MG63 (cell line): ENCODE measurements around the gene ACER2. TPM values are rescaled to one million over a fixed set of nuclear protein-coding genes. Genes with fewer than 3 reads are reported as not detected.
"Not testable (repeated sequence)": the region's sequence is repeated elsewhere in the genome, so short reads cannot be mapped to it uniquely, and the experiment has no call there.

Experiments used
- DNase-seq: peaks from one replicate; pipeline ENCODE4 v3.0.0-alpha.2; 2020
- H3K27me3 ChIP-seq: fragments of 250-450 bp; sonication (Bioruptor Pico); 2 replicates; pipeline ENCODE4 v1.5.1; 2020; ENCODE audit warnings: mild to moderate bottlenecking, moderate library complexity
- H3K36me3 ChIP-seq: fragments of 250-450 bp; sonication (Bioruptor Pico); 2 replicates; pipeline ENCODE4 v1.5.1; 2020; ENCODE audit warnings: mild to moderate bottlenecking, moderate library complexity
- H3K4me3 ChIP-seq: fragments of 250-450 bp; sonication (Bioruptor Pico); 2 replicates; pipeline ENCODE4 v1.5.1; 2020; ENCODE audit warnings: mild to moderate bottlenecking, moderate library complexity
- H3K9me3 ChIP-seq: fragments of 250-450 bp; sonication (Bioruptor Pico); 2 replicates; pipeline ENCODE4 v1.5.1; 2020; ENCODE audit warnings: mild to moderate bottlenecking, moderate library complexity
- total RNA-seq: library from RNA; depleted of rRNA; stranded (reverse); fragments of >200 nt; shearing (Covaris generic); gene quantifications from 2 replicates; pipeline ENCODE4 v1.2.3, GENCODE V29; 2014; ENCODE audit warnings: low replicate concordance; rRNA removed

Gene ACER2
- 1.1 and 2.2 TPM in 2 replicates for total RNA-seq

DNA sequence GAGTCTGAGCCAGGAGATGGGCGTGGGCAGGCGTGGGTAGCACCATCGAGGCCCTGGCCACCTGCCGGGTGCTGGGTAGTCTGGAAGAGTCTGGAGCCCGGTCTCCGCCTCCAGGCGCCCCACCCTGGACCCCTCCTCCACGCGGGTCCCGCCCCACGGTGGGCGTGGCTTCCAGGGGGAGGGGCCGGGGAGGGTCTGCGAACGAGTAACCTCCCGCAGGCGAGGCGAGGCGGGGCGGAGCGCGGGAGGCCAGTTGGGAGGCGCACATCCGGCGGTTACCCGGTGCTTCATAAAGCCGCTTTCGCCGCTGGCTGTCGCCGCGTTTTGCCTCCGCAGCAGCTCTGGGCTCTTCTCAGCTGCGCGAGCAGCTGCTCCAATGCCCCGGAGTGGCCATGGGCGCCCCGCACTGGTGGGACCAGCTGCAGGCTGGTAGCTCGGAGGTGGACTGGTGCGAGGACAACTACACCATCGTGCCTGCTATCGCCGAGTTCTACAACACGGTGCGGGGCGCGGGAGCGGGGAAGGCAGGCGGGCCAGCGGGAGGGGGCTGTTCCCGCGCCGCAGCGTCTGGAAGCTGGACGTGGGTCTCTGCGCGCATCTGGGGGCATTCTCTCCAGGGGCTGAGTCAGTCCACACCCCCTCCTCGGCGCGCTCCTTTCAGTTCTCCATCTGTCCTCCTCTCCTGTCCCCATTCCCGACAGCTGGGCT lies at the start of gene ACER2:
Gene ACER2, plus strand, starts transcription at position 317 of the 708 bp plus-strand sequence. Its CDS starts 76 bp downstream, at position 393.
- DNase-seq: peak; percentile 97
- H3K9me3 ChIP-seq: no peaks in the 10 kb centered on the region
- H3K4me3 ChIP-seq: peak within 1 kb of the TSS; percentile 81
- H3K27me3 ChIP-seq: no peaks in the 10 kb centered on the region
- H3K36me3 ChIP-seq: no peaks in the 10 kb centered on the region

DNA sequence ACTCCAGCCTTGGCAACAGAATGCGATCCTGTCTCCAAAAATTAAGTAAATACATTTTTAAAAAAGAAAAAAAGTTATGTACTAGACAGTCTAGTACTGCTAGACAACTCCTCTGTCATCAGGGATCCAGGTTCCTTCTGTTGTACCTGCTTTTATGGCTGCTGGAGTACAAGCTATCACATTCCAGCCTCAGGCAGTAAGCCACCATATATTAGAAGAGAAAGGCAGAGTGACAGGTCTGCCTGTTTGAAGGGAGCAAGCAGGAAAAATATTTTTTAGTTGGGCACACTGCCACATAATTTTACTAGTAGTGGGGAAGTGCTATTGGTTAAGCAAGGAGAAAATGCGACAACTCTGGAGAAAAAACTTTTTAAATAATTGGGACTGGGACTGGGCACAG lies 39.7 kb upstream of the ACER2 start:
- Histone ChIP-seq H3K4me3 (no peak overlapping the region), H3K27me3 (no peaks in the 10 kb centered on the region), H3K36me3 (peaks cover 20% of the 10 kb centered on the region), H3K9me3 (no peaks in the 10 kb centered on the region)
- no peak for DNase-seq

DNA sequence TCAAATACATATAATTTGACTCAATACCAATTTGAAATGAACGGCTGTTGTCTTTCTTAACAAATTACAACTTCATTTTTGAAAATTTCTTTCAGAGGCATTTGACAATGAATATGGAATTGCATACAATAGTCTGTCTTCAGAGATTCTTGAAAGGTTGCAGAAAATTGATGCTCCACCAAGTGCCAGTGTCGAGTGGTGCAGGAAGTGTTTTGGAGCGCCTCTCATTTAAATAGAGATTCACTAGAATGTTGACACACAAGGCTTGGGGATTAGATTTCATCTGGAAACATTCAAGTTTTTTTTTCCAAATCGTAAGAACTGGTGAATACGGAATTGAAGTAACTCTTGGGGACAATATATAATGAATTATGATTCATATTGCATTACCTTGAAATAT lies 36.9 kb upstream of the ACER2 start:
- no peaks in the 10 kb centered on the region for H3K27me3 ChIP-seq
- H3K9me3 ChIP-seq: no peaks in the 10 kb centered on the region
- H3K36me3 ChIP-seq: peaks cover 43% of the 10 kb centered on the region
- H3K4me3 ChIP-seq: no peak overlapping the region
- DNase-seq: no peak

DNA sequence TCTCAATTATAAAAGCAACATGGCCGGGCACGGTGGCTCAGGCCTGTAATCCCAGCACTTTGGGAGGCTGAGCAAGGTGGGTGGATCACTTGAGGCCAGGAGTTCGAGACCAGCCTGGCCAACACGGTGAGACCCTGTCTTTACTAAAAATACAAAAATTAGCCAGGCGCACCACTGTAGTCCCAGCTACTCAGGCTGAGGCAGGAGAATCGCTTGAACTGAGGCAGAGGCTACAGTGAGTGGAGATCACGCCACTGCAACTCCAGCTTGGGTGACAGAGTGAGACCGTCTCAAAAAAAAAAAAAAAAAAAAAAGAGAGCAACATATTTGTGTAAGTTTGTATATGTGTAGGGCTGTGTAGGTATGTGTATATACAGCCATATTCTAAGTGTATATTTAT lies 36.2 kb upstream of the ACER2 start:
- H3K36me3 ChIP-seq: peaks cover 47% of the 10 kb centered on the region

DNA sequence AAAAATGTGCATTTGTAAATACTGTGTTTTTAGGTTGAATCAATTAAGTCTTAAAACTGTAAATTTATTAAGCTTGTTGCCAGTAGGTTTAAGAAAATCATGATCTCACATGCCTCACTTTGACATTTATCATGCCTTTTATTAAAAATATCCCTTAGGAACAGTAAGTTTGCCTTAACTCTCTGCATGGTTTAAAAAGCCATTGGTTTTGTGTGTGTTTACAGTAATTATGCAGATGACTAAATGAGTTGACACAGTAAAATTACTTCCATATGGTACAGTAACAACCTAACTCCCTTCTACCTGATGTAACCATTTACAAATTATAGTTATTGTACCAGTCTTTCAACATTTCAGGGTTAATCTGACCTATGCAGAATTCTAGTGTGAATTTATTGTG lies 35.3 kb upstream of the ACER2 start:
- Histone ChIP-seq H3K4me3 (no peak overlapping the region), H3K27me3 (no peaks in the 10 kb centered on the region), H3K9me3 (no peaks in the 10 kb centered on the region), H3K36me3 (peaks cover 56% of the 10 kb centered on the region)
- DNase-seq: no peak

More for the DNA sequence above, 36.2 kb upstream of the ACER2 start:
- H3K9me3 ChIP-seq: no peaks in the 10 kb centered on the region
- no peaks in the 10 kb centered on the region for H3K27me3 ChIP-seq
- H3K4me3 ChIP-seq: no peak overlapping the region
- no peak for DNase-seq

DNA sequence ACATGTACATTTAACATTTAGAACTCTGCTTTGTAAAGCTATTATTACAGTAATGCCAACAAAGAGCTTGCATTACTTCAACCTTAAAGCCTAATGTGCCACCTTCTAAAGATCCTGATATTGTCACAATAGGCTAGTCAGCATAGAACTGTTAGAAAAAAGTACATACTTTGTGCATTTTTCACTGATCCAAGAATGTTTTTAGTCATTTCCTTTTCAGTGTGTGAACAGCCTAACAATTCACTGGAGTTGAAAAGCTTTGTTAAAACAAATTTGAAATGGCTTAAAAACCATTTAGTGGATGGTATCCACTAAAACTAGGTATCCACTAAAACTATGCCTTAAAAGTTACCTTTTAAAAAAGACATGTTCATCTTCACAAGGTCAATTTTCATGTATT lies 33.3 kb upstream of the ACER2 start:
- Histone ChIP-seq H3K27me3 (no peaks in the 10 kb centered on the region), H3K4me3 (no peak overlapping the region), H3K36me3 (peaks cover 70% of the 10 kb centered on the region), H3K9me3 (no peaks in the 10 kb centered on the region)
- no peak for DNase-seq

DNA sequence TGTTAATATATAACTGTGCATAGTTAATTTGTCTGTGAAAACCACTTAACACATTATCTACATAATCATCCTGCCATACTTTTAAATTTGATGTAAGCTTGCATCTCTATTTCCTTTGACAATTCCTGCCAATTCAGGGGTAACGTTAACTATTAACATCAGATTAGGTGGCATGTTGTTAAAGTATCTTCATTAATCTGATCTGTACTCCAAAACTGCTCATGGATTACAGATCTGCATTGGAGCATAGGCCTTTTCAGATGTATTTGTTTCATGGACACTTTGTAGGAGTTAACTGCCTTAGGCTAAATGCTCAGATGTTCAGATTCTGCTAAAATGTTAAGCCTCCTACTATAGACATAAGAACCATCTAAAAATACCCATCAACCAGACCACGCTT lies 31.9 kb upstream of the ACER2 start:
- H3K27me3 ChIP-seq: no peaks in the 10 kb centered on the region
- no peak for DNase-seq
- H3K9me3 ChIP-seq: no peaks in the 10 kb centered on the region
- H3K4me3 ChIP-seq: peak overlapping the region; percentile 90
- H3K36me3 ChIP-seq: peaks cover 70% of the 10 kb centered on the region

DNA sequence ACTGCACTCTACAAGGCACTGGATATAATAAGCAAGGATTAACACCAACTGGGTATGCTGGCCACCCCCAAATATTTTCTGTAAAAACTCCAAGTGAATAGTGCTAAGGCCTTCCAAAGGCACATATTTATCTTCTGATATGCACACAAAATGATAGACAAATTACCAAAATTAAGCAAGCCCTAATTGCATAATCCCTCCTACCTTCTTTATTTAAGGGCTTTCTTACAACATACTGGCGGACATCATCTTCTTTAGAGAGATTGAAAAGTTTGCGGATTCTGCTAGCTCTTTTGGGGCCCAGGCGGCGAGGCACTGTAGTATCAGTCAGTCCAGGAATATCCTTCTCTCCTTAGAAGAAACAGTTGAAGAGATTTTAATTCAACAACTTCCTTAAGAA lies 30.6 kb upstream of the ACER2 start:
- Histone ChIP-seq H3K27me3 (no peaks in the 10 kb centered on the region), H3K36me3 (peaks cover 68% of the 10 kb centered on the region), H3K9me3 (no peaks in the 10 kb centered on the region), H3K4me3 (peak overlapping the region; percentile 90)
- DNase-seq: no peak

DNA sequence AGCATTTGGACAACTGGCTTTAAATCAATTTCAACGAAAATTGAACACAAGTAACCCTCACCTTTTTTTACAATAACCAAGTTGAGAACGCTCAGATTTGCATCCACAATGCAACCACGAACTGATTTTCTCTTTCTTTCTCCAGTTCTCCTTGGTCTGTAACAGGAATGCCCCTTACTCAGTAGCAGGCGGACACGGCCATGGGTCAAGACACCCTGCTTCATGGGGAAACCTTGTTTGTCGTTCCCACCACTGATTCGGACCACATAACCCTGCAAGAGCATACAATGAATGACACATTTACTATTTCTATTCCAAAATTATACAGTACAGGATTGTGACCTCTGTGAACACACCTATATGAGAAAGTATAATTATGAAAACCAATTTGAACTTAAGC lies 30.2 kb upstream of the ACER2 start:
- Histone ChIP-seq H3K36me3 (peaks cover 63% of the 10 kb centered on the region), H3K9me3 (no peaks in the 10 kb centered on the region), H3K4me3 (peak overlapping the region; percentile 90), H3K27me3 (no peaks in the 10 kb centered on the region)
- no peak for DNase-seq

DNA sequence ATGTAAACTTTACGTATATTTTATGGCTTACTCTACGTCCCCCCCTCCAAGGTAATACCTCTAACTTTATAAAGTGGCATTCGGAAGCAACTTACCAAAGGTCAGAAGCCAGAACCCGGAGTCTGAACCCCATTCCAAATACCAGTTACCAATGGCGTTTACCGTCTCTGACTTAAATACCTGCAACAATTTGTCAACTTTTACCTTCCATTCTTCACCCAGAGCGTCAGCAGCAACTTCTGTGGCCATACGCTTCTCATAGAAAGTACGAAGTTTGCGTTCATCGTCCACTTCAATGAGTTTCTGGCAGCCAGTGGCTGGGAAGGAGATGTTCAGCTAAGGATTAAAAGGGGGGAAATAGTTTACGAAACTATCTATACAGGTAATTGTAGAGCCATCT lies 29.5 kb upstream of the ACER2 start:
- H3K27me3 ChIP-seq: no peaks in the 10 kb centered on the region
- no peak for DNase-seq
- H3K9me3 ChIP-seq: no peaks in the 10 kb centered on the region
- H3K36me3 ChIP-seq: peaks cover 57% of the 10 kb centered on the region
- peak overlapping the region; percentile 90 for H3K4me3 ChIP-seq

DNA sequence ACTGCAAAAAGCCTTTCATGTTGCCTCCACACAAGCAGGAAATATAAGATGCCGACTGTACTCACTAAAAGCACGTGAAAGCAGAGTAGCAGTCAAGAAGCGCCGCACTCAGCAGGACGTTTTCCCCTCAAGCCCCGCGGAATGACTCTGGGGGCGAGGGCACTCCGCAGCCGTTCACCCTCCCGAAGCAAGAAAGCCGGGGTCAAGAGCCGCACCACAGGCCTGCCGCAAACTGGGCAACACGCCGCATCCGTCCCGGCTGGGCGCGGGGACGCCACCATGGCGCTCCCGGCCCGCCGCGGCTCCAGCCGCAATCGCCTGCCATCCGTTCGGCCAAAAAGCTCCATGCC lies 29.1 kb upstream of the ACER2 start:
- peak; percentile 47 for DNase-seq
- Histone ChIP-seq H3K27me3 (no peaks in the 10 kb centered on the region), H3K36me3 (peaks cover 53% of the 10 kb centered on the region), H3K4me3 (peak overlapping the region; percentile 90), H3K9me3 (no peaks in the 10 kb centered on the region)

DNA sequence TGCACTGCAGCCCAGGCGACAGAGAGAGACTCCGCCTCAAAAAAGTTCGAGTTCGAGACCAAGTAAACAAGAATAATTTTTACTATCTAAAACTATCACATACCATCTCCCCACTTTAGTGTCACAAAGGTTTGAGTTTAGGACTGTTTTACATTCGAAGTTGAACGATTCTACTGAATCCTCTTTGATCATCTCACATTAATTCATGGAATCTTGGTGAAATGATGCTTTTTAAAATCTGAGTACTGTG lies 28.1 kb upstream of the ACER2 start:
- peak overlapping the region; percentile 90 for H3K4me3 ChIP-seq
- H3K27me3 ChIP-seq: no peaks in the 10 kb centered on the region
- H3K36me3 ChIP-seq: peaks cover 42% of the 10 kb centered on the region
- no peak for DNase-seq
- no peaks in the 10 kb centered on the region for H3K9me3 ChIP-seq

DNA sequence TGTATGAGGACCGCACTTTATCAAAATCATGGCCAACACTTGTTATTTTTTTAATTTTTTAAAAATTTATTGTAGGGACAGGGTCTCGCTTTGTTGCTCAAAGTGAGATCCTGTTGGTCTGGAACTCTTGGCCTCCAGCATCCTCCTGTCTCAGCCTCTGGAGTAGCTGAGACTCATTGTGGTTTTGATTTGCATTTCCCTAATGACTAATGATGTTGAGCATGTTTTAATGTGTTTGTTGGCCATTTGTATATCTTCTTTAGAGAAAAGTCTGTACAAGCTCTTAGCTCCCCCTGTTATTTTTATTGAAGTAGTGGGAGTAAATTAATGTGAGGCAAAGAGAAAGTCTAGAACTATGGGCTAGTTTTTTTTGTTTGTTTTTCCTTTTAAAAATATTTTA lies 27.2 kb upstream of the ACER2 start:
- Histone ChIP-seq H3K4me3 (no peak overlapping the region), H3K36me3 (peaks cover 33% of the 10 kb centered on the region), H3K9me3 (no peaks in the 10 kb centered on the region), H3K27me3 (no peaks in the 10 kb centered on the region)
- no peak for DNase-seq

DNA sequence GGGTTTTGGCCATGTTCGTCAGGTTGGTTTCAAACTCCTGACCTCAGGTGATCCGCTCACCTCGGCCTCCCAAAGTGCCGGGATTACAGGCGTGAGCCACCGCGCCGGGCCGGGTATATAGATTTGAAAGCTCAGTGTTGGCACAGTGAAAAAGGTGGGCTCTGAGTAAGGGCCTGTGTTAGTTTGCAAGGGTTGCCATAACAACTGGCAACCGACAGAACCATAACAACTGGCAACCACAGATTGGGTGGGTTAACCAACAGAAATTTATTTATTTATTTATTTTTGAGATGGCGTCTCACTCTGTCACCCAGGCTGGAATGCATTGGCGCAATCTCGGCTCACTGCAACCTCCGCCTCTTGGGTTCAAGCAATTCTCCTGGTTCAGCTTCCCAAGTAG lies 23.6 kb upstream of the ACER2 start:
- DNase-seq, H3K4me3 ChIP-seq, H3K9me3 ChIP-seq, H3K27me3 ChIP-seq, H3K36me3 ChIP-seq: not testable (repeated sequence)

DNA sequence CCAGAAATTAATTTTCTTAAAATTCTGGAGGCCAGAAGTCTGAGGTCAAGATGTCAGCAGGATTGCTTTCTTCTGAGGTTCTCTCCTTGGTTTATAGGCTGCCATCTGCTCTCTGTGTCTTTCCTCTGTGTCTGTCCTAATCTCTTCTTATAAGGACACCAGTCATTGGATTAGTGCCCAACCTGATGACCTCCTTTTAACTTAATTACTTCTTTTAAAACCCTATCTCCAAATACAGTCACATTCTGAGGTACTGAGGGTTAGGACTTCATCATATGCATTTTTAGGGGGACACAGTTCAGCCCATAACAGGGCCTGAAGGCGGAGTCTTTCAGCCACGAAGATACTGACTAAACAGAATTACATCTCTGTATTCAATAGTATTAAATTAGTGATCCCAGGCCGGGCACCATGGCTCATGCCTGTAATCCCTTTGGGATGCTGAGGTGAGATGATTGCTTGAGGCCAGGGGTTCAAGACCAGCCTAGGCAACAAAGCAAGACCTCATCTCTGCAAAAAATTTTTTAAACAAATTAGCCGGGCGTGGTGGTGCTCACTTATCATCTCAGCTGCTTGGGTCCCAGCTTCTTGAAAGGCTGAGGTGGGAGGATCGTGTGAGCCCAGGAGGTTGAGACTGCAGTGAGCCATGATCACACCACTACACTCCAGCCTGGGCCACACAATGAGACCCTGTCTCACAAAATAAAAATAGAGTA lies 22.9 kb upstream of the ACER2 start:
- Histone ChIP-seq H3K9me3 (no peaks in the 10 kb centered on the region), H3K27me3 (no peaks in the 10 kb centered on the region), H3K36me3 (no peaks in the 10 kb centered on the region), H3K4me3 (no peak overlapping the region)
- no peak for DNase-seq

DNA sequence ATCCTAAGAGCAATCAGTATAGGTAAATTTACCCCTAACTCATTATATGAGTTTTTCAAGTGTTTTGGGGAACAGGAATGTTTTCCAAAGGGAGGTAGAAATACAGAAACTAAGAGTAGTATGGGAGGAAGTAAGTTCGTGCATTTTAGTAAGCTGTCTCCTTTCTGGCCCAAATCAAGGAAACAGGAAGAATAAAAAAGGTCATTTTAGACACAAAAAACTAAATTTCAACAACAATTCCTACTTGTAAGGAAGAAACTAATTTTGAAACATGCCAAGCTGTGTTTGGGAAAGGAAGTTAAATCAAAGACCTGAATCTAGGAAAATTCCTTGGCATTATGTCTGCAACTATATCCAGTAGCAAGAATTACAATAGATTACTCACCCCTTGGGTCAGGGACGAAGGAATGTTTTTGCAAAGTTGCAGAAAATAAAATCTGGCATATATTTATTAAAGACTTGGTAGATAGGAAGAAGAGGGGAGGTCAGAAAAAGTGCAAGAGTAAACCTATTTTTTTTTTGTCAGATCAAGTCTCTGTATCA lies 22.2 kb upstream of the ACER2 start:
- no peaks in the 10 kb centered on the region for H3K9me3 ChIP-seq
- no peak for DNase-seq
- H3K36me3 ChIP-seq: no peaks in the 10 kb centered on the region
- H3K27me3 ChIP-seq: no peaks in the 10 kb centered on the region
- no peak overlapping the region for H3K4me3 ChIP-seq

DNA sequence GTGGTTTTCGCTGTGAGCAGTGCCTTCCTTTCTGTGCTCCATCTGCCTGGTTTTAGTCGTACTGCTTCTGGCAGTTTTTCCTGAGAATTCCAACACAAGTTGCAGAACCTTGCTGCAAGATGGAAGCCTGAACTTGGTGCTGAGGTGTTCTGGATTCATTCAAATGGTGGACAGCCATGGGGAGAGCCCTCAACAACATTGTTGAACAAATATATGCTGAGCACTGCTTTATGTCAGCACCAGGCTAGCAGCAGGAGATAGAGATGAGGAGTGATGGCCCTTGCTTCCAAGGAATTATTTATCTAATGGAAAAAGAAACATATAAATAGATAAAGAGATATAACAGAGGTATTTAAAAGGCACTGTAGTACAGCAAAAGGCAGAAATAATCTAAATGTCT lies 21.5 kb upstream of the ACER2 start:
- Histone ChIP-seq H3K27me3 (no peaks in the 10 kb centered on the region), H3K4me3 (no peak overlapping the region), H3K9me3 (no peaks in the 10 kb centered on the region), H3K36me3 (no peaks in the 10 kb centered on the region)
- DNase-seq: no peak

DNA sequence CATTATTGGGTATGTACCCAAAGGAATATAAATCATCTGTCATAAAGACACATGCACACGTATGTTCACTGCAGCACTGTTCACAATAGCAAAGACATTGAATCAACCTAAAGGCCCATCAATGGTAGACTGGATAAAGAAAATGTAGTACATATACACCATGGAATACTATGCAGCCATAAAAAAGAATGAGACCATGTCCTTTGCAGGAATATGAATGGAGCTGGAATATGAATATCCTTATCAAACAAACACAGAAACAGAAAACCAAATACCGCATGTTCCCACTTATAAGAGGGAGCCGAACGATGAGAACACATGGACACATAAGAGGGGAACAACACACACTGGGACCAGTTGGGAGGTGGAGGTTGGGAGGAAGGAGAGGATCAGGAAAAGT lies 19.3 kb upstream of the ACER2 start:
- DNase-seq, H3K9me3 ChIP-seq, H3K4me3 ChIP-seq, H3K36me3 ChIP-seq, H3K27me3 ChIP-seq: not testable (repeated sequence)
